GM19043 (cell line): Measurements from ENCODE around the gene AGRP.
"Not testable (repeated sequence)": the region's sequence is repeated elsewhere in the genome, so short reads cannot be mapped to it uniquely, and the experiment has no call there.

Experiments used
- ATAC-seq: cut with Tn5 transposase; IDR thresholded peaks from one replicate; pipeline ENCODE4 v1.9.1; 2021; ENCODE audit warnings: low read depth; ENCODE audit not compliant: unreplicated experiment

AGRP gene

GRCh38 chr16:67483150-67483549 is at the start of gene AGRP:
Gene AGRP (minus strand): TSS chr16:67483547. CDS start chr16:67483398, 149 bp downstream.
- no peak for ATAC-seq

- no peak for ATAC-seq
Measured at GRCh38 chr16:67531247-67531646, 47.9 kb upstream of the AGRP start.

- ATAC-seq: peak; percentile 35
Measured at GRCh38 chr16:67530013-67530939, 46.9 kb upstream of the AGRP start.

- ATAC-seq: no peak
Measured at GRCh38 chr16:67529582-67530012, 46.2 kb upstream of the AGRP start.

- ATAC-seq: no peak
Measured at GRCh38 chr16:67528870-67529581, 45.7 kb upstream of the AGRP start.

- ATAC-seq: no peak
Measured at GRCh38 chr16:67528222-67528869, 45.0 kb upstream of the AGRP start, which contains the start of gene RIPOR1. Gene RIPOR1 (plus strand): TSS chr16:67528829. CDS start chr16:67538447, 9,618 bp downstream.

- ATAC-seq: no peak
Measured at GRCh38 chr16:67526149-67526791, 42.9 kb upstream of the AGRP start.

GRCh38 chr16:67525176-67525860 is 42.0 kb upstream of the AGRP start:
- ATAC-seq: no peak

- ATAC-seq: peak; percentile 65
Measured at GRCh38 chr16:67521095-67521804, 37.9 kb upstream of the AGRP start.

GRCh38 chr16:67519242-67519641 is 35.9 kb upstream of the AGRP start:
- ATAC-seq: no peak

GRCh38 chr16:67518676-67519075 is 35.3 kb upstream of the AGRP start:
- no peak for ATAC-seq

GRCh38 chr16:67517661-67518423 is 34.5 kb upstream of the AGRP start:
- peak; percentile 30 for ATAC-seq

- ATAC-seq: no peak
Measured at GRCh38 chr16:67517155-67517445, 33.8 kb upstream of the AGRP start.

GRCh38 chr16:67516296-67517154 is 33.2 kb upstream of the AGRP start:
- no peak for ATAC-seq

GRCh38 chr16:67514382-67514828 is 31.1 kb upstream of the AGRP start:
- peak; percentile 57 for ATAC-seq

- not testable (repeated sequence) for ATAC-seq
Measured at GRCh38 chr16:67513892-67514291, 30.5 kb upstream of the AGRP start.

GRCh38 chr16:67509016-67509415 is 25.7 kb upstream of the AGRP start:
- ATAC-seq: no peak

- no peak for ATAC-seq
Measured at GRCh38 chr16:67506468-67506867, 23.1 kb upstream of the AGRP start.
